ENCODE data around the gene IRAK2.

IRAK2 gene

DNA sequence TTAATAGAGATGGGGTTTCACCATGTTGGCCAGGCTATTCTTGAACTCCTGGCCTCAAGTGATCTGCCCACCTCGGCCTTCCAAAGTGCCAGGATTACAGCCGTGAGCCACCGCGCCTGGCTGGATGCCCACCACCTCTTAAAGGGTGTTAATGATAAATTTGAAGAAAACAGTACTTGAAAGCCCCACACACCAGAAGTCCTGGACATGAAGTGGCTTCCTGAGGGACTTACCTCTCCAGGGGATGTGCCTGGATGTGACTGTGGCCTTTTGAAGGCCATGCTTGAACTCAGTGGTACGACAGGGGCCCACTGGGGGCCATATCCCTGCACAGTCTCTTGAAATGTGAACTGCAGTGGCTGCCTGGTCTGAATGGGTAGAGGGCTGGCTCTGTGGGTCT, 18.2 kb downstream of the IRAK2 start:
- H3K9me3 ChIP-seq (ENCODE audit: control insufficient read depth, low read length) = no peaks in the 10 kb centered on the region
- H3K4me1 ChIP-seq (ENCODE audit: control insufficient read depth, insufficient read depth, low read length) = peaks cover 10% of the 10 kb centered on the region
- no peaks in the 10 kb centered on the region for H3K36me3 ChIP-seq (ENCODE audit: control insufficient read depth, insufficient read depth, low read length)
- H3K27me3 ChIP-seq (ENCODE audit: control insufficient read depth, insufficient read depth, low read length) = no peaks in the 10 kb centered on the region
- H3K9ac ChIP-seq (ENCODE audit: low read length) = no peak overlapping the region
- no peak overlapping the region for H3K4me3 ChIP-seq (ENCODE audit: low read length)

DNA sequence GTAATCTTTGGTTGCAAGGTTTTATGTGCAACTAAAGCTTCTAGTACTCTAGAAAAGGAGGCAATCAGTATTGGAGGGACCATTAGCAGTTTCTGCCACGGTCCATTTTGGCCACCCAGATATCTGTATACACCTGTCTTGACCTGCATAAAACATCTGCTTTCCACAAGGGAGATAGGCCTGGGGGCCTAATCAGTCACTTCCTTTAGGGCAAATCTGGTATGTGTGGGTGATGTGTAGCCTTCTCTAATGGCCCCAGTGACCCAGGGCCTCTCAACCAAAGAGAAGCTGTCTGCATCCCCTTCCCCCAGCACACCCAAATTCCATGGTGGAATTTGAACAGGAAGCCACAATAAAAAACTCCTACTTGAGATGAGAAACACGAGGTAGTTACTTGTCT, 19.5 kb downstream of the IRAK2 start:
- Histone ChIP-seq H3K9me3 (ENCODE audit: control insufficient read depth, low read length) (no peaks in the 10 kb centered on the region), H3K36me3 (ENCODE audit: control insufficient read depth, insufficient read depth, low read length) (no peaks in the 10 kb centered on the region), H3K9ac (ENCODE audit: low read length) (no peak overlapping the region), H3K4me1 (ENCODE audit: control insufficient read depth, insufficient read depth, low read length) (peaks cover 15% of the 10 kb centered on the region), H3K4me3 (ENCODE audit: low read length) (no peak overlapping the region), H3K27me3 (ENCODE audit: control insufficient read depth, insufficient read depth, low read length) (no peaks in the 10 kb centered on the region)

DNA sequence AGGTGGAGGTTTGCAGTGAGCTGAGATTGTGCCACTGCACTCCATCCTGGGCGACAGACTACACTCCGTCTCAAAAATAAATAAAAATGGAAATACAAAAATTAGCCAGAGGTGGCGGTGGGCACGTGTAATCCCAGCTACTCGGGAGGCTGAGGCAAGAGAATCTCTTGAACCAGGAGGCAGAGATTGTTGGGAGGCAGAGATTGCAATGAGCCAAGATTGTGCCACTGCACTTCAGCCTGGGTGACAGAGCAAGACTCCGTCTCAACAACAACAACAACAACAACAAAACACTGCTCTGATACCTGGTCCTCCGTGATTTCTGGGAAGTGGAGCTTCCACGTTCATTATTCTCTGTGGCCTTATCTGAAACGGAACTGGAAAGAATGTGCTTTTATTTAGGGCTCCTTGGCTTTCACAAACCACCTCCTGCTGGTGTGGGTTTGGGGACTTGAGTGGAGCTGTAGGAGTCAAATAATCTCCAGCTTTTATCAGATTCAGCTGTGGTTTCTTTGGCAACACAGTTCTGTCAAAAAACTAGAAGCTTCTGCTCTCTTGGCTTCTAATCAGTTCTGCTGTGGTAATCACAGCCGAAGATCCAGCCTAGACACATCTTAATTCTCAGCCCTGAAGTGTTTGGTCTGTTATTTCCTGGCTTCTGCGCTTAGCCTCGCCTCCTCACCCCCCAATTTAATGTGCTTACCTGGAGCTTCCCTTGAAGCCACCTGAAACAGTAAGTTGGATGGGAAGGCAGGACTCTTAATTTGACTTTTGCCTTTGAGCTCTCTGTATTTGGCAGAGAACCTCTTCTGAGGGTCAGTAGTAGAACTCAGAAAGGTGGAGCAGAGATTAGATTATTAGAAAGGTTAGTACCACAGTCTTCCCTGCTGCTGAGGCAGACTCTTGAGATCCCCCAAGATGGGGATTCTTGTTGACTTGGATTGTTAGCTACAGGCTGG, 21.4 kb downstream of the IRAK2 start:
- H3K36me3 ChIP-seq (ENCODE audit: control insufficient read depth, insufficient read depth, low read length) = no peaks in the 10 kb centered on the region
- no peaks in the 10 kb centered on the region for H3K9me3 ChIP-seq (ENCODE audit: control insufficient read depth, low read length)
- H3K4me1 ChIP-seq (ENCODE audit: control insufficient read depth, insufficient read depth, low read length) = peaks cover 34% of the 10 kb centered on the region
- H3K27me3 ChIP-seq (ENCODE audit: control insufficient read depth, insufficient read depth, low read length) = no peaks in the 10 kb centered on the region
- H3K4me3 ChIP-seq (ENCODE audit: low read length) = no peak overlapping the region
- no peak overlapping the region for H3K9ac ChIP-seq (ENCODE audit: low read length)

DNA sequence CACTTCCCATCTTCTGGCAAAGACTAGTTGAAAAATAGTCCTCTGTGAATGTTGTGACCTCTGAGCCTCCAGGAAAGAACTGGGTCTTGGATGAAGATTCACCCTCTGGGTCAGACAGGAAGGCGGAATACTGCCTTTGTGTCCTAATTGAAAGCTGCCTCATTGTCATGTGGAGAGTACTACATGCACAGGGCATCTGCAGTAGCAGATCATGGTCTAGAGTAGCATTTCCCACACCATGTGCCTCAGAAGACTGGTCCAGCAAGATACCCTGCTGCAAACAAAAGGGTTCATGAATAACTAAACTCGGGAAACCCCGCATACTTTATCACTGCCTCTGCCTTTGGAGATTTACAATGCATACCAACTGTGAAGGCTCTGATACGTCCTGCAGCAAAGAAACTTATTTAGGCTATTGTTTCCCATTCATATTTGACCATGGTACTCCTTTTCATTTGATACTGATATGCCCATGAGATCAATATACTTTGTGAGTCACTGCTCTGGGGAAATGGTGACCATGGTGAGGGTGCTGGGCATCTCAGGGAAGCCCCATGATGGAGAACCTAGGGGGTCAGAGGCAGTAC, 22.7 kb downstream of the IRAK2 start:
- H3K9me3 ChIP-seq (ENCODE audit: control insufficient read depth, low read length) = no peaks in the 10 kb centered on the region
- no peaks in the 10 kb centered on the region for H3K27me3 ChIP-seq (ENCODE audit: control insufficient read depth, insufficient read depth, low read length)
- peaks cover 47% of the 10 kb centered on the region for H3K4me1 ChIP-seq (ENCODE audit: control insufficient read depth, insufficient read depth, low read length)
- H3K9ac ChIP-seq (ENCODE audit: low read length) = no peak overlapping the region
- H3K4me3 ChIP-seq (ENCODE audit: low read length) = no peak overlapping the region
- H3K36me3 ChIP-seq (ENCODE audit: control insufficient read depth, insufficient read depth, low read length) = no peaks in the 10 kb centered on the region

DNA sequence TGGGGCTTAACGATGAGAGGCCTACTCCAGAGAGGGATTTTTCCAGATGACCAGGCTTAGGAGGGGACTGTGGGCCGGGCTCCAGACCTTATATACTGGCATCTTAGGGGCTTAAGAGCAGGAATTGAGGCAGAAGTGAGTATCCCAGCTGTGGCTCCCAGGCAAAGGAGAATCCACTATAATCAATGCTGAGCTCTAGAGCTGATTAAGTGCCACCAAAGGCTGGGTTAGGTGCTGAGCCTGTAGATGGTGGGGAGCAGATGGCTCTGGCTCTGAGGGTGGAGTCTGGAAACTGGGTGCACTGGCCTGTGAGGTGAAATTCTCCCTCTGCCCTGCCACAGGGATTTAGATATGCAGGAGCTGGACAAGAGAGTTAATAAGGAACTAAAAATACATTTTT, 23.2 kb downstream of the IRAK2 start:
- H3K4me3 ChIP-seq (ENCODE audit: low read length) = no peak overlapping the region
- H3K36me3 ChIP-seq (ENCODE audit: control insufficient read depth, insufficient read depth, low read length) = no peaks in the 10 kb centered on the region
- H3K9me3 ChIP-seq (ENCODE audit: control insufficient read depth, low read length) = no peaks in the 10 kb centered on the region
- H3K27me3 ChIP-seq (ENCODE audit: control insufficient read depth, insufficient read depth, low read length) = no peaks in the 10 kb centered on the region
- no peak overlapping the region for H3K9ac ChIP-seq (ENCODE audit: low read length)
- peaks cover 52% of the 10 kb centered on the region for H3K4me1 ChIP-seq (ENCODE audit: control insufficient read depth, insufficient read depth, low read length)

DNA sequence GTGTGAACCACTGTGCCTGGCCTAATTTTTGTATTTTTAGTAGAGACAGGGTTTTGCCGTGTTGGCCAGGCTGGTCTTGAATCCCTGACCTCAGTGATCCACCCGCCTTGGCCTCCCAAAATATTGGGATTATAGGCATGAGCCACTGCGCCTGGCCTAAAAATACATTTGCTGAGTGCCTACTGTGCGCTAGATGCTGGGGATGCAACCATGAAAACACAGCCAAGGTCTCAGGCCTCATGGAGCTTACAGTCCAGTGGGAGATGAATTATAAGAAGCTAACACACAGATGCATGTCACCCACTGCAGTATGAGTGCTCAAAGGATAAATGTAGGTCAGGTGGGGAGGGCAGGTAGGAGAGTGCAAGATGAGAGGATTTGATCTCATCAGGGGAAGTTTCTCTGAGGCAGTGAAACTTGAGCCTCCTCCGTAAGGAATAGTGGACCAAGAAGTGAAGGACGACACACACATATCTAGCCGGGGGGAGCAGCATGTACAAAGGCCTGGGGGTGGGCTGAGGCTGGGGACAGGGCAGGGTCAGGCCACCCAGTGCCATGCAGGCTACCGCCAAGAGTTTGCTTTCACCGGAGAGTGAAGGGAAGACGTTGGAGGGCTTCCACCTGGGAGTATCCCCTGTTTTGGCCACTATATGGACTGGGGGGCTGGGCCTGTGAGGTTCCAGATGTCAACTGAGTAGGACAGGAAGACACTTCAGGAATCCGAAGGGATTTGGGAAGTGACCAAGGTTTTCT, 24.3 kb downstream of the IRAK2 start:
- Histone ChIP-seq H3K9ac (ENCODE audit: low read length) (no peak overlapping the region), H3K4me1 (ENCODE audit: control insufficient read depth, insufficient read depth, low read length) (peaks cover 63% of the 10 kb centered on the region), H3K27me3 (ENCODE audit: control insufficient read depth, insufficient read depth, low read length) (no peaks in the 10 kb centered on the region), H3K9me3 (ENCODE audit: control insufficient read depth, low read length) (no peaks in the 10 kb centered on the region), H3K36me3 (ENCODE audit: control insufficient read depth, insufficient read depth, low read length) (no peaks in the 10 kb centered on the region), H3K4me3 (ENCODE audit: low read length) (no peak overlapping the region)

DNA sequence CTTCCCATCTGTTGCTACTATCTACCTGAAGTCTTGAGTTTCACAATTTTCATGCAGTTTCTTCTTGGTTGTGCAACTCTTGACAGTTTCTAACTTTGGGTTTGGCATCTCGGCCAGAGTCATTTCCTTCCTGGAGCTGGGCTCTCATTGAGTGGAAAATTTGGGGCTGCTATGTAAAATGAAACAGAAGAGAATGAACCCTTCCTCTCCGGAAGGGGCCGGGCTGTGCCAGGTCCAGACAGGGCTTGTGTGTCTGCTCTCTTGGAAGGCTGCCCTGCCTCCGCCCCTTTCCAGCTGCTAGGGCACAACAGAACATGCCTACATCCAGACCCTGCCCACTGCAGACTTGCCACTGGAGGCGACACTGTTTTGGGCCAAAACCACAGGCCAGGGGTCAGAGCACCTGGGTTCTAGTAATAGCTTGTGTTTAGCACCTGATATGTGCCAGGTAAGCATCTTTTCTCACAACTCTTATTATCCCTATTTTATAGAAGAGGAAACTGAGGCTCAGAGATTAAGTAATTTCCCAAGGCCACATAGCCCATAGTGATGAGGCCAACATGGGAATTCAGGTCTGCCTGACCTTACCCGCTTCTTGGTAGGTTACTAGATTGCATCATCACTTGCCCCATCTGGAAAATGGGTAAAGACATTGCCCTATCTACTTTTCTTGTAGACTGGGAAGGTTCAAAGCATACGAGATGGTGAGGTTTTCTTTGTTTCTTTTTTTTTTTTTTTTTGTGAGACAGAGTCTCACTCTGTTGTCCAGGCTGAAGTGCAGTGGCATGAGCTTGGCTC, 25.0 kb downstream of the IRAK2 start:
- no peaks in the 10 kb centered on the region for H3K36me3 ChIP-seq (ENCODE audit: control insufficient read depth, insufficient read depth, low read length)
- no peak overlapping the region for H3K4me3 ChIP-seq (ENCODE audit: low read length)
- no peaks in the 10 kb centered on the region for H3K27me3 ChIP-seq (ENCODE audit: control insufficient read depth, insufficient read depth, low read length)
- H3K9me3 ChIP-seq (ENCODE audit: control insufficient read depth, low read length) = no peaks in the 10 kb centered on the region
- no peak overlapping the region for H3K9ac ChIP-seq (ENCODE audit: low read length)
- peaks cover 70% of the 10 kb centered on the region for H3K4me1 ChIP-seq (ENCODE audit: control insufficient read depth, insufficient read depth, low read length)

DNA sequence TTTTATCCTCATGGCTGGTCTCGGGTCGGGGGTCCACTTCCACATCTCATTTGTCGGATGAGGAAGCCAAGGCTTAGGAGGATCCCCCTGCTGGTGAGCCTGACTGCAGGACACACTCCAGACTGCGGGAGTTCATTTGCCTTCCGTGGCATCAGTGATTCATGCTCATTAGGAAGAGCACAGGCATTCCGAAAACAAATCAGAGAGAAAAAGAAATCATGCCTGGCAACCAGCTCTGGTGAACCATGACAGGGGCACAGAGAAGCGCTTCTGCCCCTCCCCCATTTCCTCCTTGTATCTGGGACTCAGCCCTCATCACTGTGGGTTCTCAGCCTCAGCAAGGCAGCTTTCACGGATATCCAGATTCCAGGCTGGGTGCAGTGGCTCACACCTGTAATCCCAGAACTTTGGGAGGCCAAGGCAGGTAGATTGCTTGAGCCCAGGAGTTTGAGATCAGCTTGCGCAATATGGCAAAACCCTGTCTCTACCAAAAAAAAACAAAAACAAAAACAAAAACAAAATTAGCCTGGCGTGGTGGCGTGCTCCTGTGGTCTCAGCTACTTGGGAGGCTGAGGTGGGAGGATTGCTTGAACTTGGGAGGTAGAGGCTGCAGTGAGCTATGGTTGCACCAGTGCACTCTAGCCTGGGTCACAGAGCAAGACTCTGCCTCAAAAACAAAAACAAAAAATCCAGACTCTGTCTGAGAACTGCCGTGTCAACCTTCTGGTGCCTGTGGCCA, 28.4 kb downstream of the IRAK2 start:
- Histone ChIP-seq H3K4me3 (ENCODE audit: low read length) (no peak overlapping the region), H3K36me3 (ENCODE audit: control insufficient read depth, insufficient read depth, low read length) (no peaks in the 10 kb centered on the region), H3K9ac (ENCODE audit: low read length) (peak overlapping the region; percentile 52), H3K27me3 (ENCODE audit: control insufficient read depth, insufficient read depth, low read length) (no peaks in the 10 kb centered on the region), H3K4me1 (ENCODE audit: control insufficient read depth, insufficient read depth, low read length) (peaks cover 74% of the 10 kb centered on the region), H3K9me3 (ENCODE audit: control insufficient read depth, low read length) (no peaks in the 10 kb centered on the region)

DNA sequence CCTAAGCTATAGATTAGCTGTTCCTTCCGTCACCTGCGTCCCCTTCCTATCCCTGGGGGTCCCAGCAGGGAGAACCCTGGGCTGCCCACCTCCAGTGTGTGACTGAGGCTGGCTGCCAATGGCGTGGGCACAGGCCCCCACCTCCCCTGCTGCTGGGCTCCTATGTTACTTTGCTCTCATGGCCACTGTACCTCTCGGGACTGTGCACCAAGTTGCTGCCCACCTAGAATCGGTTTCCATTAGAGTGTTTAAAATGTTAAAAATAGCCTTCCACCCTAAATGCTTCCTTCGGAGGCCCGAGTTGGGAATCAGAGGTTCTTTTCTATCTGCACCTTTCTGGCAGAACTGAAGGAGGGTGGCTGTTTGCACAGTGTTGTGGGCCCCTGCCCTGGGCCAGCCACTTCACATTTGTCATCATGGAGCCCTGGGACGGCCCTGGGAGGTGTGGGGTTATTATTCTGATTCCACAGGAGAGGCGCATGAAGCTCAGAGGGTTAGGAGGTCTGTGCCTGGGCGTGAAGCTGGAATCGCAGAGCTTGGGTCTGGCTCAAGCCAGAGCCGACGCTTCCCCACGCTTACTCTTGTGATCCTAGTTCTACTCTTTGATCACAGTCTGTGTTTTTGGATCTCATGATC, 29.1 kb downstream of the IRAK2 start:
- peak overlapping the region; percentile 32 for H3K9ac ChIP-seq (ENCODE audit: low read length)
- peaks cover 80% of the 10 kb centered on the region for H3K4me1 ChIP-seq (ENCODE audit: control insufficient read depth, insufficient read depth, low read length)
- H3K27me3 ChIP-seq (ENCODE audit: control insufficient read depth, insufficient read depth, low read length) = no peaks in the 10 kb centered on the region
- no peaks in the 10 kb centered on the region for H3K9me3 ChIP-seq (ENCODE audit: control insufficient read depth, low read length)
- no peak overlapping the region for H3K4me3 ChIP-seq (ENCODE audit: low read length)
- H3K36me3 ChIP-seq (ENCODE audit: control insufficient read depth, insufficient read depth, low read length) = no peaks in the 10 kb centered on the region

DNA sequence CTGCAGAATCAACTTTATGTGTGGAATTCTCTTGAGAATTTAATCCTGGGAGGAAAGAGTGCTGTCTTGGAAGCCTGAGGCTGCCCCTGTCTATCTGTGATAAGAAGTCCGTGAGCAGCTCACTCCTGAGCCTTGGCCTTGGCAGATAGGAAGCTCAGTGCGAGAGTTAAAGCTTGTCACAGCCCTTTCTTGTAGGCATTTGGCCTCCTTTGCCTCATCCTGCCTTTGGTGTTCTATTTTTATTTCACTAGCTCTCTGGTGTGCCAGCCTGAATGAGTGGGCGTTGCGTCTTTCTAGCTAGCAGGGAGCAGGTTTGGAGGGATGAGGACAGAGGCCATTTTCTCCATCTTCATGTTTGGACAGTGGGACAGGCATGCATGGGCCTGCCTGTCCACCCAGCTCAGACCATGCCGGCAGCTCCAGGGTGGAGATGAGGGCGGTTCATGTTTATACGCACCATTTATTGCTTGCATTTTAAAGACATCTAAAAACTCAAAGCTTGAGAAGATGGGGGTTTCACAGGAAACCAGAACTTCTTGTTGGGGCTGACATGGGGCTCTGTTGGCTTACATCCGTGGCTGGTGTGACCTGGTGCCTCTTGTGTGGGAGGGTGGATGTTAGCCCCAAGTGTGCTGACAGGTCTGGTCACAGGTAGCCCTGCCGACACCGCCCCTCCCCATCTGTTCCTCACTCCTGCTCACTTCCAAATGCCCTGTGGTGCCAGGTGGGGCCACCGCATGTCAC, 29.8 kb downstream of the IRAK2 start:
- Histone ChIP-seq H3K36me3 (ENCODE audit: control insufficient read depth, insufficient read depth, low read length) (no peaks in the 10 kb centered on the region), H3K4me1 (ENCODE audit: control insufficient read depth, insufficient read depth, low read length) (peaks cover 80% of the 10 kb centered on the region), H3K9me3 (ENCODE audit: control insufficient read depth, low read length) (no peaks in the 10 kb centered on the region), H3K9ac (ENCODE audit: low read length) (peak overlapping the region; percentile 32), H3K27me3 (ENCODE audit: control insufficient read depth, insufficient read depth, low read length) (no peaks in the 10 kb centered on the region), H3K4me3 (ENCODE audit: low read length) (no peak overlapping the region)

All from mucosa of stomach (tissue), 1 donor.